ENCODE results near the gene GLT6D1.

GLT6D1 gene

GRCh38 chr9:135609366-135609955 is 29.9 kb downstream of the GLT6D1 start:
- no peak for TF ChIP-seq CTCF (IDR thresholded peaks at IDR 0.05; ENCODE audit: insufficient read depth, low read length)
- no peak for DNase-seq (ENCODE audit: low read depth in 1 of 2, low spot score in 1 of 2)
- H3K4me3 ChIP-seq (replicated peaks; ENCODE audit: insufficient read depth, low read length): no peak overlapping the region
- no peak overlapping the region for H3K27ac ChIP-seq (replicated peaks)
- no peaks in the 10 kb centered on the region for H3K27me3 ChIP-seq (ENCODE audit: insufficient read depth, poor library complexity, severe bottlenecking)

GRCh38 chr9:135608999-135609317 is 30.4 kb downstream of the GLT6D1 start:
- no peak overlapping the region for H3K4me3 ChIP-seq (replicated peaks; ENCODE audit: insufficient read depth, low read length)
- DNase-seq (ENCODE audit: low read depth in 1 of 2, low spot score in 1 of 2): no peak
- no peak for TF ChIP-seq GABPA (IDR thresholded peaks at IDR 0.05; ENCODE audit: low read depth)
- no peak for TF ChIP-seq CTCF (IDR thresholded peaks at IDR 0.05; ENCODE audit: insufficient read depth, low read length)
- no peak for TF ChIP-seq SPI1 (IDR thresholded peaks at IDR 0.05; ENCODE audit: borderline replicate concordance, low read depth)
- no peak for TF ChIP-seq REST (IDR thresholded peaks at IDR 0.05; ENCODE audit: insufficient replicate concordance, low read depth)
- no peak for TF ChIP-seq POLR2AphosphoS5 (IDR thresholded peaks at IDR 0.05; ENCODE audit: low read depth)
- H3K27ac ChIP-seq (replicated peaks): no peak overlapping the region
- no peaks in the 10 kb centered on the region for H3K27me3 ChIP-seq (ENCODE audit: insufficient read depth, poor library complexity, severe bottlenecking)

- H3K27ac ChIP-seq (replicated peaks): no peak overlapping the region
- H3K27me3 ChIP-seq (ENCODE audit: insufficient read depth, poor library complexity, severe bottlenecking): no peaks in the 10 kb centered on the region
- no peak for DNase-seq (ENCODE audit: low read depth in 1 of 2, low spot score in 1 of 2)
- no peak overlapping the region for H3K4me3 ChIP-seq (replicated peaks; ENCODE audit: insufficient read depth, low read length)
- TF ChIP-seq GABPA (IDR thresholded peaks at IDR 0.05; ENCODE audit: low read depth): no peak
These were observed 30.9 kb downstream of the GLT6D1 start for GRCh38 chr9:135608294-135608998.

DNA sequence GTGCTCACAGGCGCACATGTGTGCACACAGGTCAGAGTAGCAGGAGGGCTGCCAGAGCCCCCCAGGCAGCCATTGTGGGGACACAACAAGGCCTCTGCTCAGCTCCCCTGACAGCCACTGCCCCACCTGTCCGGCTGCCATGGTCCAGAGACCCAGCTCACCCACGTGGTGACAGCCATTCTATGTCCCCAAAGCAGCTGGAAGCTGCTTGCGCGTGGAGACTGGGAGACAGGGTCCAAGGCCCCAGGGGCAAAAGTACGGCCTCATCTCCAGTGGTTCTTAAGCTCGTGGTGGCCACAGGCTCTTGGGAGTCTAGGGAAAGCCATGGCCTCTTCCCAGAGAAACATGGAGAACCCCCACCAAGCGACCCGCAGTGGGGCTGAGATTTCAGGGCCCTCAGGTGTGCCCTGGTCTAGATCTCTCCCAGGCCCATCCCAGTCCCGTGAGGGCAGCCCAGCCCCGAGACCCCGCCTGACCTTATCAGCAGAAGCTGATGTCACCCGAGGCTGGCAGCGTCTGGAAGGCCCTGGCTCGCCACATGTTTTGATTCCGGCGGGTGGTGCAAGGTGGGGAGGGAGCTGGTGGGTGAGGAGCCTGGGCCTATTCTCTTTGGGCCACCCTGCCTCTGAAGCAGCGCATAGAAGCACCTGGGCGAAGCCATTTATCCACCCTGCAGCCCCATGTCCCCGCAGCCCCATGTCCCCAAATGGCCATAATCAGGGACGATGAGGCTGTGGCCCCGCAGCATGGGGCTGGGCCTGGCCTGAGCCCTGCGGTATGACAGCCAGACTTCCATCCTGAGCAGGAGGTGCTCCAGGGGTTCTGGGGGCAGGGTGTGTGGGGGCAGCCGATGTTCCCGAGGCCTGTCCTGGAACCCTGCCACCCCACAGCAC is 31.7 kb downstream of the GLT6D1 start:
- TF ChIP-seq CTCF (IDR thresholded peaks at IDR 0.05; ENCODE audit: insufficient read depth, low read length) (no peak), REST (IDR thresholded peaks at IDR 0.05; ENCODE audit: insufficient replicate concordance, low read depth) (no peak), POLR2AphosphoS5 (IDR thresholded peaks at IDR 0.05; ENCODE audit: low read depth) (no peak), SPI1 (IDR thresholded peaks at IDR 0.05; ENCODE audit: borderline replicate concordance, low read depth) (no peak), GABPA (IDR thresholded peaks at IDR 0.05; ENCODE audit: low read depth) (no peak)
- DNase-seq (ENCODE audit: low read depth in 1 of 2, low spot score in 1 of 2): no peak
- H3K27me3 ChIP-seq (ENCODE audit: insufficient read depth, poor library complexity, severe bottlenecking): no peaks in the 10 kb centered on the region

More for the DNA sequence above, 31.7 kb downstream of the GLT6D1 start:
- Histone ChIP-seq H3K27ac (replicated peaks) (no peak overlapping the region), H3K4me3 (replicated peaks; ENCODE audit: insufficient read depth, low read length) (no peak overlapping the region)
